Measurements from ENCODE around the gene DNPEP.
"Not testable (repeated sequence)": the region's sequence is repeated elsewhere in the genome, so short reads cannot be mapped to it uniquely, and the experiment has no call there.

The DNPEP gene

DNA sequence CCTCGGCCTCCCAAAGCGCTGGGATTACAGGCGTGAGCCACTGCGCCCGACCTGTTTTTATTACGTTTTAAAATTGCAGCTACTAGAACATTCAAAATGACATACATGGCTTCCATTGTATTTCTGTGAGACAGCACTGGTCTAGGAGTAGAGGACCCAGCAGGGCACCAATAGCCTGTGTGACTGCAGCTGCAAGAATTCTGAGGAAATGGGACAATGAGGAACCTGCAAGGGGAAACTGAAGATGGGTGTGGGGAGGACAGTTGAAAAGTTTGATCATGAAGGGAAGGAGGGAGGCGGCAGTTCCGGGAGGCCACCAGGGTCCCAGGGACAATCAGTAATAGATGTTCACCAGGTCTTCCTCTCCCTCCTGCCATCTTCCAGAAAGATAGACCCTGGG lies 13.9 kb upstream of the DNPEP start:
- no peak for DNase-seq (ENCODE audit: low spot score)

DNA sequence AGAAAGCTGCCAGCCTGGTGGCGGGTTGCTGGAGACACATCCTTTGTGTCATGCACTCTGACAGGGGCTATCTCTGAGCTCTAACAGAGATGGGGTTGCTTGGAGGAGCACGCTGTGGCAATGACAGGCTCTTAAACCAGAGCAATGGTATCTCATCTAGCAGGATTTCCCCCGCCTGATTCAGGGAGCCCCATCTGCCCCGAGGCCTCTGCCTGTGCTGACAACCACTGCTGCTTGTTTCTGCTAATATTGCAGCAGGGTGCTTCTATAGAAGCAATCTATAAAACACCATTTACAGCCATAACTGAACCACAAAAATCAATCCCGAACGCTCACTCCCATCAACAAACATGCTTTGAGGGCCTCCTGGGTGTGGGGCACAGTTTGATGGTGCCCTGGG lies 12.8 kb upstream of the DNPEP start:
- no peak for DNase-seq (ENCODE audit: low spot score)

DNA sequence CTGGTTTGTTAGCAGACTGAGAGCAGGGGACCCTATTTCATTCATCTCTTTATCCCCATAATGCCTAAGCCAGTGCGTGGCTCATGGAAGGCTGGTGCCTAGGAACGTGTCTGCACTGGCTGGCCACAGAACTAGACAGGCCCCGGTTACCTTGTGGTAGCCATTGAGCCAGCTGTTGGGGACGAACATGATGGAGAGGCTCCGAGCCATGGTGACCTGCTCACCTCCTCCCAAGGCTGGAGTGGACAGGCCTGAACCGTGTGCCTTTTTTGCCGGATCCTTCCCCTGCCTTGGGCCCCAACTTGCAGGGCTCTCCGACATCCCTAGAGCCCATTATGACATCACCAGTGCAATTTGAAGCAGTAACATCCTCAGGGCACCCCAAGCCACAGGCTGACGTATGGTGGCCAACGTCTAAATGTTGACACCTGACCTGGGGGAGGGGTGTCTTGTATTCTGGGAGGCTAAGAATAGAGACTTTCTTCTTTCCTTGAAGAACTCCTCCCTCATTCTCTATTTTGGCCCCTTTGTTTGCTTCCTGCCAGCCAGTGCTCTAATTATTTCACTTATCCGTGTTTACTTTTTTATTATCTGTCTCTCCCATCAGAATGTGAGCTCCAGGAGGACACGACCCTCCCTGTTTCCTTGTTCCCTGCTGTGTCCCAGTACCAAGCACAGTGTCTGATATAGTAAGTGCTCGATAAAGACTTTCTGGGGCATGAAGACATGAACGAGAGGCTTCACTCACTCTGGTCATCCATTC lies 12.2 kb upstream of the DNPEP start:
- DNase-seq (ENCODE audit: low spot score) = no peak

- no peak for DNase-seq (ENCODE audit: low spot score)
These were observed 11.1 kb upstream of the DNPEP start for GRCh38 chr2:219398721-219399363.

DNA sequence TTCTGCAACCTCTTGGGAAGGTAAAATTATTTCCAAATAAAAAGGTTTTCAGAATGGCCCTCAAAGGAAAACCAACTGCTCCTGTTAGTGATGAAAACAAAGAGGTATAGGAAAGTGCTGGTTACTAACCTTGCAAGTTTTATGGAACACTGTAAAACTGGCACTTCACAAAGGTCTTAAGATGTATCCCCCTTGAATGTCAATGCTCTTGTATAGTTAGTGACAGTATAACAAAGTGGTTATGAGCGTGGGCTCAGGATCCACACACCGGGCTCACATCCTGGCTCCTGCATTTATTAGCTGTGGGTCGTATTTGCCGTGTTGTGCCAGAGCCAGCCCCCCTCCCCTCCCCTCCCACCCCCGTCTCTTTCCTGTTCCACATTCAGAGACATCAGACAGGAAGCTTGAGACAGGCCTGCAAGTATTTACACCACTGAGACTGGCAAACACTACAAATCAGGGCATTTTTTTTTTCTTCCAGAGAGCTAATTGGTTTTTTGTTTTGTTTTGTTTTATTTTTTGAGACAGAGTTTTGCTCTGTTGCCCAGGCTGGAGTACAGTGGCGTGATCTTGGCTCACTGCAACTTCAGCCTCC lies 9.2 kb upstream of the DNPEP start:
- no peak for DNase-seq (ENCODE audit: low spot score)

GRCh38 chr2:219395609-219396008 lies 7.9 kb upstream of the DNPEP start:
- no peak for DNase-seq (ENCODE audit: low spot score)

DNA sequence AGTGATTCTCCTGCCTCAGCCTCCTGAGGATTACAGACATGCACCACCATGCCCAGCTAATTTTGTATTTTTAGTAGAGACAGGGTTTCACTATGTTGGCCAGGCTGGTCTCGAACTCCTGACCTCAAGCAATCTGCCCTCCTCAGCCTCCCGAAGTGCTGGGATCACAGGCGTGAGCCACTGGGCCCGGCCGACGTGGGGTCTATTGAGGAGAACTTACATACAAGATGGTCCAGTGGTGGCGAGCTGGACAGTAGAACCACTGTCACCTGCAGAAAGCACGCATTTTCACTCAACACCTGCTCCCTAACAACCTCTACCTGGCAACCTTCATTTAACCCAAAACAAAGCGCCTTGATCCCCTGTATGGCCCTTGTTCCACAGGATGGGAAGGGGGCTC lies 7.3 kb upstream of the DNPEP start:
- DNase-seq (ENCODE audit: low spot score) = not testable (repeated sequence)

- no peak for DNase-seq (ENCODE audit: low spot score)
These were observed 5.0 kb upstream of the DNPEP start for GRCh38 chr2:219392754-219393153.

DNA sequence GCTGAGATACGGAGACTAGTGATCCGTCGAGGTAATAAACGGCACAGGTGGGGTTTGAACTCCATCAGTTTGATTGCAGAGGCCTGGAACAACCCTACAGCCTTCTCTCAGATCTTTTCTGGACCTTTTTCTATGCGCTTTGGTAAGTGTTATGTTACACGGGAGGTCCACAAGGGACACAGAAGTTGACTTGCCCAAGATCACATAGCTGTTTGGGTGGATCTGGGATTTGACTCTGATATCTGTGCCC lies 1.1 kb upstream of the DNPEP start:
- DNase-seq (ENCODE audit: low spot score) = no peak

DNA sequence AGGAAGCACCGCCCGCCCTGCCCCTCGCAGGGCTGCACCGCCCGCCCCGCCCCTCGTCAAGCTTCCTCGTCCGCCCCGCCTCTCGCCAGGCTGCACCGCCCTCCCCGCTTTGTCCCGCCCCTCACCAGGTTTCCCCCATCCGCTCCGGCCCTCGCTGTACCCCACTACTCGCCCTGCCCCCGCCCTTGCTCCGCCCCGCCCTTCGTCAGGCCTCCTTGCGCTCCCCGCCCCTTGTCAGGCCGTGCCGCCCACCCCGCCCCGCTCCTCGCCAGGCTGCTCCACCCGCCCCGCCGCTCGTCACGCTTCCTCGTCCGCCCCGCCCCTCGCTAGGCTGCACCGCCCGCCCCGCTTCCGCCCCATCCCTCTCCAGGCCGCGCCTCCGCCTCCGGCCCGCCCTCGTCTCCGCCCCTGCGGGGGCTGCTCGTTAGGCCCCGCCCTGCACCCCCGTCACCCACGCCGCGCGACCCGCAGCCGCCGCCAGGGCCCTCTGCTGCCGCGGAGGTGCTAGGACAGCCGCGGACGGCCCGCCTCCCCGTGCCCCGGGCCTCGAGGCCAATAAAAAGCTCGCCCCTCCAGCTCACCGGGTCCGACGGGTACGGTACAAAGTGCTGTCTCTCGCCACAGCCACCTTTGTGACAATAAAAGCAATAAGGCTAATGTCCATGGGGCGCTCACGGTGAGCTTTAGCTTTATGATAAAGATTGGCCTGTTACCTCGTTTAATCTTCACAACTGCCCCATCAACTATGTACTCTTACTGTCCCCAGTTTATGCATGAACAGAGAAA lies 602 bp upstream of the DNPEP start:
- peak; percentile 95 for DNase-seq (ENCODE audit: low spot score)

DNA sequence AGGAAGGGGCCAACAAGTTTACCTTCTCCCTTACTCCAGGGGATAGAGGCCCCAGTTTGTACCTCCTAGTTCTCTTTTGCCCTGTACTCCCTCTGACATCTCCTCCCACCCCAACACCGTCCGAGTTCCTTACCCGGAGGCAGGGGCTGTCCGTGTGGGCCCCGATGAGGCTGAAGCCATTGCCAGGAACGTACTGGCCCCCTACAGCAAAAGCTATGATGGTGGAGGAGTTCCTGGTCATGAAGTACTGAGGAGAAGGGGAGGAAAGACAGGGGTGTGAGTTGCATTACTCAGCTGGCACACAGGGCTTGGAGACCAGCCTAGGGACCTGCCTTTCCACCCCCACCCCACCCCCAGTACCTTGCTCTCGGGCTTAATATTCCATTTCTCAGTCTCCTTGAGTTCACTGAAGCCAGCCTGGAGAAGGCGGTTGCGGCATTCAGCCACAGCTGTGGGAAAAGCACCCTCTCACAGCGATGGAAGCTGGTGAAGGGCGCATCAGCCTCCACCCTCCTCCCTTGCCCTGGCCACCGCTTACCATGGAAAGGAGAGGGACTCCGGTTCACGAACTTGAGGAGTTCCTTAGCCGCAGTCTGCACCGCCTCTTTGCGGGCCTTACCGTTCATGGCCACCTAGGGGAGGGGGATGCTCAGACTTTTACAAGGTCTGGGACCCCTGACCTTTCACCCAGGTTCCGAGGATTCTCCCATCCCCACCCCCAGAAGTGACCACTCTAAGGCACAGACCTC lies 1.0 kb downstream of the DNPEP start:
- no peak for DNase-seq (ENCODE audit: low spot score)

DNA sequence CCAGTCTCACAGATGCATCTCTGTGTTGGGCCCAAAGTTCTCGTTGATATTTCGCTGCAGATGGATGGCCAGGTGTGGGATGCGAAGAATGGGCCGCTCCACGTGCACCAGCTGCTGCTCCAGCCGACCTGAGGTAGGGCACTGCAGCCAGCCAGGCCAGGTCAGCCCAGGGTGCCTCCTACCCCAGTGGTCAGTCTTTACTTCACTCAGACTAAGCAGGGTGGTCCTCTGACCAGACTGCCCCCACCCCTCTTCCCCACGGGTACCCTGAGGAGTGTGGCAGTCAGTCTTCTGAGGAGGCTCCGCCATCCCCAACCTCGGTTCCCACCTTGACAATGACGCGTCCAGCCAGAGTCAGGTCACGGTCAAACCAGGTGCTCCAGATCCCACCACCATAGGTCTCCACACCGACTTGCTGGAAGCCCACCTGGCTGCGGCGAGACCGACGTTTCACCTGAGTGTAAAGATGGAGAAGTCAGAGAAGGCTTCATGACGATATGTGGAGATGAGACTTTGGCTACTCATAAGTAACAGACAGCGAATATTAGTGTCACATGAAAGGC lies 1.7 kb downstream of the DNPEP start:
- DNase-seq (ENCODE audit: low spot score) = no peak

- no peak for DNase-seq (ENCODE audit: low spot score)
These were observed 2.9 kb downstream of the DNPEP start for GRCh38 chr2:219384859-219385258.

DNA sequence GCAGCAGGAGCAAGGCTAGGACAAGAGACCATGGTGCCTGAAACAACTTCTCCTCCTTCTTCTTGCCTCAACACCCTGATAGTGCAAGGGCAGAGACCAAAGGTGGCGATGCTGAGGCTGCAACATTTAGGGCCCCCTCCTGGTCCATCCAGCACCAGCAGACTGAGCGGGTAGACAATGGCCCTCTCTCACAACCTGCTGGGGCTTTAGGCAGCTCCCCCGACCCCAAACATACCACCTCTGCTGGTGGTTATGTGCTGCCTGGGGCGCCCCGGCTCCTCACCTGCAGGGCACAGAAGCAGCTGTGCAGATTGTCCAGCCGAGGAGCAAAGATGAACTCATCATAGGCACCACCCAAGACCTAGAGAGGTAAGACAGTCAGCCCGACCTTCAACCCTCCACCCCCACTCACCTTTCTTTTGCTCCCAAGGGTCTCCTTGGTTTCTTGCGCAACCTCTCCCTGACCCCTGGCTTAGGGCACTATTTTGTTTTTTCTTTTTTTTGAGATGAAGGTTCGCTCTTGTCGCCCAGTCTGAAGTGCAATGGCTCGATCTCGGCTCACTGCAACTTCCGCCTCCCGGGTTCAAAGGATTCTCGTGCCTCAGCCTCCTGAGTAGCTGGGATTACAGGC lies 3.5 kb downstream of the DNPEP start:
- DNase-seq (ENCODE audit: low spot score) = no peak

GRCh38 chr2:219381448-219381847 lies 6.3 kb downstream of the DNPEP start:
- DNase-seq (ENCODE audit: low spot score) = no peak

DNA sequence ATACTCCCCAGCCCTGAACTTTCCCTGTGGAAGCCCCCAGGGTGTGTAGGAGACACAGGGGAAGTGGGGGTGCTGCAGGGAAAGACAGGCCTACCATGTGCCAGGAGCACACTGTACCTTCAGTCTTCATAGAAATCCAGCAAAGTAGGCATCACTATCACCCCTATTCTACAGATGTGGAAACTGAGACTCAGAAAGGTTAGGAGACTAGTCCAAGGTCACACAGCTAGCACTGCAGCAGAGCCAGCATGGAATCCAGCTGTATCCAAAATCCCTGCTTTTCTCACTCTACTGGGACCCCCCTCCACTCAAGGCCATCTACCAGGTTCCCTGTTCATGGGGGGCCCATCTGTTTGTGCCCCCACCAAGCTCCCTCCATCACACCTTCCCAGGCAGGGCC lies 6.8 kb downstream of the DNPEP start:
- DNase-seq (ENCODE audit: low spot score) = no peak

DNA sequence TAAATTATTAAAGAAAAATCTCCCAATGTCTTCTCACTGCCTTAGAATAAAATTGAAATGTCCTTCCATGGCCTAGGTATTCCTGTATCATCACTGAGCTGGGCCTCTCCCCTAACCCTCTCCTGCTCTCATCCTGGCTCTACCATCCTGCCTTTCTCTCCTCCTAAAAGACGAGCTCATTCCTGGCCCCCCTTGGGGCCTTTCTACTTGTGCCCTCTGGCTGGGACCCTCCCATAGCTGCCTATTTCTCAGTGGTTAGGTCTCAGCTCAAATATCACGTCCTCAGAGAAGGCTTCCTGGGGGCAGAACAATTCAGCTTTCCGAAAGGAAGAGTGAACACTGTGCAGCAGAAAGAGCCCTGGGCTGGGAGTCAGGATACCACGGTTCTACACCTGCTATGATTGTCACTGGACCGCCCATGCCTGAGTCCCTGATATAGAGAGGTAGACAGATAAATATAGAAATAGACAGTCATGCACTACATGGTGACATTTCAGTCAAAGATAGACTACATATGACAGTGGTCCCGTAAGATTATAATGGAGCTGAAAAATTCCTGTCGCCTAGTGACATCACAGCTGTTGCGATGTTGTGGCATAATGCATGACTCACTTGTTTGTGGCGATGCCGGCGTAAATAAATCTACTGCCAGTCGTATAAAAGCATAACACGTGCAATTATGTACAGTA lies 9.4 kb downstream of the DNPEP start:
- DNase-seq (ENCODE audit: low spot score) = no peak

DNA sequence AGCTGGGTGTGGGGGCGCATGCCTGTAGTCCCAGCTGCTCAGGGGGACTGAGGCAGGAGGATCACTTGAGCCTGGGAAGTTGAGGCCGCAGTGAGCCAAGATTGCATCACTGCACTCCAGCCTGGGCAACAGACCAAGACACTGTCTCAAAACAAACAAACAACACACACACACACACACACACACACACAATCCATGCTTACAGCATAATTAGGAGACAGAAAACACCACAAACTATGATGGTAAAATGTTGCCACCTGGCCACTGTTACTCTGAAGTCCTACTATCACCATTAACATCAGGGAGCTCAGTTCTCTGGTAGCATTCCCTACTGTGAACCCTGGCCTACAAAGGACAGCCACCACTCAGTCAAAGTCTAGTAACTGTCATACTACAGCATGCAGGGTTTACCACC lies 18.3 kb downstream of the DNPEP start:
- no peak for DNase-seq (ENCODE audit: low spot score)

GRCh38 chr2:219368690-219369191 lies 19.0 kb downstream of the DNPEP start:
- DNase-seq (ENCODE audit: low spot score) = peak; percentile 36

DNA sequence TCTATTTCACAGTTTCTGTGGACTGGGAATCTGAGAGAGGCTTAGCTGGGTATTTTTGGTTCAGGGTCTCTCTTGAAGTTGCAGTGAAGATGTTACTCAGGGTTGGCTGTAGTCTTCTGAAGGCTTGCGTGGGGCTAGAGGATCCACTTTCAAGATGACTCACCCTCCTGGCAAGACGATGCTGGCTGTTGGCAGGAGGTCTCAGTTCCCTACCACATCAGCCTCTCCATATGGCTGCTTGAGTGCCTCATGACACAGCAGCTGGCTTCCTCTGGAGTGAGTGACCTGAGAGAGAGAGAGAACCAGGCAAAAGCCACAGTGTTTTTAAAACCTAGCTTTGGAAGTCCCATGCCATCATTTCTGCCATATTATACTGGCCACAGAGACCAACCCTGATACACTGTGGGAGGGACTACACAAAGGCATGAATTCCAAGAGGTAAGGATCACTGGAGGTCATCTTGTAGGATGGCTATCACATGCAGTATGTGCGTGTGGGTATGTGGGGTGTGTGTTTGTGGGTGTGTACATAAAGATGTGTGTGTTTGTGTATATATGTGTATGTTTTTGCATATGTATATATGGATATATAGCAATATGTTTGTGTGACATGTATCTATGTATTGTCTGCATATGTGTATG lies 25.1 kb downstream of the DNPEP start:
- DNase-seq (ENCODE audit: low spot score) = peak; percentile 75

Measured in hepatic stellate cell (primary cell).